Jurkat, Clone E6-1 (cell line): ENCODE measurements around the gene HMGCL.
"Not testable (repeated sequence)": the region's sequence is repeated elsewhere in the genome, so short reads cannot be mapped to it uniquely, and the experiment has no call there.

Experiments used
- DNase-seq: peaks from one replicate; pipeline ENCODE4 v3.0.0-alpha.2; 2011; ENCODE audit warnings: low read depth, low spot score
- H3K4me3 ChIP-seq: 2 replicates; pipeline ENCODE4 v1.5.1; 2011; ENCODE audit warnings: mild to moderate bottlenecking, low read length, control low read depth, moderate library complexity

The HMGCL gene

GRCh38 chr1:23790696-23791515, 34.3 kb downstream of the HMGCL start, which contains the start of gene LYPLA2:
LYPLA2 (plus strand) TSS chr1:23791145; CDS start chr1:23792683, 1,538 bp downstream.
- peak; percentile 80 for DNase-seq

GRCh38 chr1:23788695-23789094, 36.5 kb downstream of the HMGCL start:
- no peak overlapping the region for H3K4me3 ChIP-seq
- DNase-seq, result no peak

More at GRCh38 chr1:23790696-23791515, 34.3 kb downstream of the HMGCL start, which contains the start of gene LYPLA2:
- peak within 1 kb of the TSS; percentile 94 for H3K4me3 ChIP-seq

- H3K4me3 ChIP-seq, result no peak overlapping the region
- DNase-seq, result no peak
These were observed 37.5 kb downstream of the HMGCL start for GRCh38 chr1:23787701-23788100.

GRCh38 chr1:23784846-23785245, 40.4 kb downstream of the HMGCL start:
- no peak for DNase-seq
- H3K4me3 ChIP-seq, result no peak overlapping the region

GRCh38 chr1:23783141-23783540, 42.1 kb downstream of the HMGCL start:
- DNase-seq, H3K4me3 ChIP-seq: not testable (repeated sequence)

- no peak for DNase-seq
- H3K4me3 ChIP-seq, result no peak overlapping the region
These were observed 45.3 kb downstream of the HMGCL start for GRCh38 chr1:23779826-23780371.

GRCh38 chr1:23777979-23778814, 47.0 kb downstream of the HMGCL start, which contains the start of gene PITHD1:
PITHD1 (plus strand) TSS chr1:23778418; CDS start chr1:23778516, 98 bp downstream.
- peak; percentile 80 for DNase-seq
- H3K4me3 ChIP-seq, result peak within 1 kb of the TSS; percentile 100

GRCh38 chr1:23776217-23776616, 49.0 kb downstream of the HMGCL start:
- DNase-seq, result no peak

GRCh38 chr1:23774174-23774880, 50.9 kb downstream of the HMGCL start:
- no peak for DNase-seq
- H3K4me3 ChIP-seq, result no peak overlapping the region

More at GRCh38 chr1:23776217-23776616, 49.0 kb downstream of the HMGCL start:
- H3K4me3 ChIP-seq, result no peak overlapping the region

- H3K4me3 ChIP-seq, result no peak overlapping the region
- DNase-seq, result no peak
These were observed 52.4 kb downstream of the HMGCL start for GRCh38 chr1:23772854-23773242.

- DNase-seq, result peak; percentile 76
- no peak overlapping the region for H3K4me3 ChIP-seq
These were observed 53.0 kb downstream of the HMGCL start for GRCh38 chr1:23772049-23772853.

- no peak for DNase-seq
These were observed 56.5 kb downstream of the HMGCL start for GRCh38 chr1:23768733-23769132.

GRCh38 chr1:23763041-23763577, 62.1 kb downstream of the HMGCL start:
- no peak overlapping the region for H3K4me3 ChIP-seq
- DNase-seq, result no peak

More at GRCh38 chr1:23768733-23769132, 56.5 kb downstream of the HMGCL start:
- H3K4me3 ChIP-seq, result no peak overlapping the region

- no peak for DNase-seq
- no peak overlapping the region for H3K4me3 ChIP-seq
These were observed 66.0 kb downstream of the HMGCL start for GRCh38 chr1:23759277-23759676.

- H3K4me3 ChIP-seq, result no peak overlapping the region
- no peak for DNase-seq
These were observed 67.4 kb downstream of the HMGCL start for GRCh38 chr1:23757812-23758211.

- no peak for DNase-seq
- no peak overlapping the region for H3K4me3 ChIP-seq
These were observed 68.6 kb downstream of the HMGCL start for GRCh38 chr1:23756676-23757075.

- no peak for DNase-seq
- H3K4me3 ChIP-seq, result no peak overlapping the region
These were observed 72.3 kb downstream of the HMGCL start for GRCh38 chr1:23752909-23753308.
